Stimulated activated effector memory CD8-positive, alpha-beta T cell treated with anti-CD3 and anti-CD28 coated beads, Interleukin-12 subunit alpha, Interleukin-12 subunit beta, amount 100 ng/mL, for 72 hours (primary cell): ENCODE data around the gene ASTN2.

Experiments used
- ATAC-seq: fragments of 150-1000 bp; cut with Tn5 transposase; 2 replicates; pipeline ENCODE4 v1.10.0; 2021
- DNase-seq, 2 donors: peaks; one replicate each; pipeline ENCODE4 v3.0.0; 2021 to 2022; ENCODE audit warnings: low spot score in 2 of 2
- H3K27ac Mint-ChIP-seq: one replicate; pipeline ENCODE4 v1.8.0; 2022; ENCODE audit warnings: mild to moderate bottlenecking, mixed read lengths
- H3K36me3 Mint-ChIP-seq: one replicate; pipeline ENCODE4 v1.8.0; 2022; ENCODE audit warnings: mild to moderate bottlenecking, mixed read lengths
- H3K4me1 Mint-ChIP-seq: one replicate; pipeline ENCODE4 v1.8.0; 2022; ENCODE audit warnings: mixed read lengths
- H3K4me3 Mint-ChIP-seq: one replicate; pipeline ENCODE4 v1.8.0; 2022; ENCODE audit warnings: mild to moderate bottlenecking, mixed read lengths
- H3K9me3 Mint-ChIP-seq: one replicate; pipeline ENCODE4 v1.8.0; 2022; ENCODE audit warnings: mixed read lengths

The ASTN2 gene

GRCh38 chr9:116796669-116797068 lies 618.2 kb downstream of the ASTN2 start:
- no peak for DNase-seq
- peaks cover 3% of the 10 kb centered on the region for H3K9me3 Mint-ChIP-seq
- no peak overlapping the region for H3K27ac Mint-ChIP-seq

GRCh38 chr9:116795821-116796220 lies 619.0 kb downstream of the ASTN2 start:
- Mint-ChIP-seq H3K9me3 (peaks cover under 1% of the 10 kb centered on the region), H3K36me3 (no peaks in the 10 kb centered on the region), H3K4me1 (no peaks in the 10 kb centered on the region), H3K4me3 (no peak overlapping the region), H3K27ac (no peak overlapping the region)
- ATAC-seq (no peak), DNase-seq (no peak)

More at GRCh38 chr9:116796669-116797068, 618.2 kb downstream of the ASTN2 start:
- Mint-ChIP-seq H3K36me3 (no peaks in the 10 kb centered on the region), H3K4me1 (no peaks in the 10 kb centered on the region), H3K4me3 (no peak overlapping the region)
- no peak for ATAC-seq

DNA sequence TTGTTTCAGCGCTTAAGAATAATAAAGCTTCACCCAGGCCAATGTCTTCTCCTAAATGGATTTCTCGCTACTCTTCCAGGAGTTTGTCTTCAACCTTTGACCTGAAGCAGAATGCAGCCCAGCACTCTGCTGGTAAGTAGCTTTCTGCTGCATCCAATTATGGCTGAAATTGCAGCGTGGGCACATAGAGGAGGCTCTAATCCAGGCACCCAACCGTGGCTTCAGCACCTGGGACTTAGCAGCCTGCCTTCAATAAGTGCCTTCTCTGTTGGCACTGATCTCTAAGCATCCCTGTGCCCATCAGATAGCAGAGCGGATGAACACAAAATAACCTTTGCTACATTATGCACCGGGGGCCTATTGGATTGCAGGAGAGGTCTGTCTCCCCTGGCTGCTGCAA lies 622.6 kb downstream of the ASTN2 start:
- H3K9me3 Mint-ChIP-seq, result no peaks in the 10 kb centered on the region
- ATAC-seq (no peak), DNase-seq (no peak)
- no peaks in the 10 kb centered on the region for H3K4me1 Mint-ChIP-seq
- H3K36me3 Mint-ChIP-seq, result no peaks in the 10 kb centered on the region
- no peak overlapping the region for H3K4me3 Mint-ChIP-seq
- no peak overlapping the region for H3K27ac Mint-ChIP-seq

DNA sequence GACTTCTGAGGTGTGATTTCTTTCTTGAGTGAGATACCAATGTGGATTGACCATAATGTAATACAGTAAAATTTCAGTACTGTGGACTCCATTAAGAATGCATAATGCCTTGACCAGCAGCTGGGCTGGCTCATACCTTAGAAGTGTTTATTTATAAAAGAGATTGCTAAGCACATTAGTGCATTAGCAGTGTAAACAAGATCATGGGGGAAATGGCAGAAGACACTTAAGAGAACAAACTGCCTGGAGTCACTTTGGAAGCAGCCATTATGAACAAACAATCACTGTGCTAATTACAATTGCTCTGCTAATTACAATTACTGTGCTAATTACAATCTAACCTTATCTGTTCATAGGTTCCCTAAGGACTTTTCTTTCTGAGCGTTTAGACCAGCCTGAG lies 623.5 kb downstream of the ASTN2 start:
- Mint-ChIP-seq H3K27ac (no peak overlapping the region), H3K4me1 (no peaks in the 10 kb centered on the region), H3K36me3 (no peaks in the 10 kb centered on the region), H3K9me3 (no peaks in the 10 kb centered on the region), H3K4me3 (no peak overlapping the region)
- DNase-seq, result no peak
- ATAC-seq, result no peak

GRCh38 chr9:116789081-116789480 lies 625.8 kb downstream of the ASTN2 start:
- no peaks in the 10 kb centered on the region for H3K9me3 Mint-ChIP-seq

GRCh38 chr9:116786737-116787136 lies 628.1 kb downstream of the ASTN2 start:
- DNase-seq (no peak), ATAC-seq (no peak)
- H3K27ac Mint-ChIP-seq, result no peak overlapping the region
- H3K9me3 Mint-ChIP-seq, result no peaks in the 10 kb centered on the region
- no peaks in the 10 kb centered on the region for H3K4me1 Mint-ChIP-seq
- no peak overlapping the region for H3K4me3 Mint-ChIP-seq
- no peaks in the 10 kb centered on the region for H3K36me3 Mint-ChIP-seq

More at GRCh38 chr9:116789081-116789480, 625.8 kb downstream of the ASTN2 start:
- H3K4me3 Mint-ChIP-seq, result no peak overlapping the region
- no peak overlapping the region for H3K27ac Mint-ChIP-seq
- no peaks in the 10 kb centered on the region for H3K36me3 Mint-ChIP-seq
- ATAC-seq (no peak), DNase-seq (no peak)
- H3K4me1 Mint-ChIP-seq, result no peaks in the 10 kb centered on the region

GRCh38 chr9:116777116-116777515 lies 637.7 kb downstream of the ASTN2 start:
- no peak for DNase-seq
- ATAC-seq, result no peak
- H3K4me1 Mint-ChIP-seq, result no peaks in the 10 kb centered on the region
- no peak overlapping the region for H3K27ac Mint-ChIP-seq
- H3K9me3 Mint-ChIP-seq, result peaks cover 5% of the 10 kb centered on the region
- H3K4me3 Mint-ChIP-seq, result no peak overlapping the region
- H3K36me3 Mint-ChIP-seq, result no peaks in the 10 kb centered on the region

DNA sequence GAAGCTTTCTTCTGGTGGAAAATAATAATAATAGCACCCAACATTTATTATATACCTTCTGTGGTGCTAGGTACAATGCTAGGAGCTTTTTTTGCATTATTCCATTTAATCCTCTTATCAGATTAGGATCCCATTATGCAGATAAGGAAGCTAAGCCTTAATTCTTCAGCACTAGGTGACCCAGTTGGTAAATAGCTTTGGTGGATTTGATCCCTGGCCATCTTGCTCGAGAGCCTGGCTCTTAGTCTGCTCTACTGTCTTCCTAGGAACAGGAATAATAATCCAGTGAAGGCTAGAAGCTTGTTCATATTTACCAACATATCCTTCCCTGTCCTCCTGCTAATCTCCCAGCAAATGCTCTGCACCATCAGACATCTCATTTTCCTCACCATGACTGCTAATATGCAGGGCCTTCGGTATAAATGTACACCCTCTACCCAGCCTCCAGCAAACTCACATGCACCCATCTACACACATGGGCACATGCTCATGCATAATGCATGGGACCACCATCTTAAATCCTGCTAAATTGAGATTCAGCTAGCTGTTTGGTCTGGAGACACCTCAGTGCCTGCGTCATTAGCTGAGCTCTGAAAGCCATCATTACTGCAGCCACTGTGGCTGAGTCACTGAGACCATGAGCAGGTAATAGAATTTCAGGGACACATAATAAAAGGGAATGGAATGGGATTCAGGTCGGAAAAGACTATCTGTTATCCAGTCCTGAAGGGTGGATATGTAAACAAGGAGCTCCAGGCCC lies 640.3 kb downstream of the ASTN2 start:
- no peak for DNase-seq
- Mint-ChIP-seq H3K36me3 (no peaks in the 10 kb centered on the region), H3K27ac (no peak overlapping the region), H3K4me1 (no peaks in the 10 kb centered on the region), H3K9me3 (peaks cover 3% of the 10 kb centered on the region), H3K4me3 (no peak overlapping the region)
- no peak for ATAC-seq

DNA sequence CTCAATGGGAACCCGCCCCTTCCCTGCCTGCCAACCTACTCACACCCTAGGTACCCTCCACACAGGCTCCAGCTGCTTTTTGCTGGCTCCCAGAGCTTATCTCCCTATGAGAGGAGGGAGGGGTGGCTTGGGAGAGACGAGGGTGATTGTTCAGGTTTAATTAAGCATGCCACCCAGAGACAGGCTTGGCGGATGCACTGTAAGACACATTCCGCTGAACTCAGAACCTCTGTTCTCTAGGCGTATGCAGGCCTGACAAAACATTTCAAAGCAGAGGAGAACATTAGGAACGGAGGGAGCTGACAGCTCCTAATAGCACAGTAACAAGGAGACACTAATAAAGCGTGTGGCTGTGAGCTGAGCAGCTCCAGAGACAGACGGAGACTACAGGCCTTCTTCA lies 647.6 kb downstream of the ASTN2 start:
- DNase-seq, result no peak
- H3K27ac Mint-ChIP-seq, result no peak overlapping the region
- no peak overlapping the region for H3K4me3 Mint-ChIP-seq
- H3K9me3 Mint-ChIP-seq, result no peaks in the 10 kb centered on the region
- no peaks in the 10 kb centered on the region for H3K36me3 Mint-ChIP-seq
- no peak for ATAC-seq
- H3K4me1 Mint-ChIP-seq, result no peaks in the 10 kb centered on the region

DNA sequence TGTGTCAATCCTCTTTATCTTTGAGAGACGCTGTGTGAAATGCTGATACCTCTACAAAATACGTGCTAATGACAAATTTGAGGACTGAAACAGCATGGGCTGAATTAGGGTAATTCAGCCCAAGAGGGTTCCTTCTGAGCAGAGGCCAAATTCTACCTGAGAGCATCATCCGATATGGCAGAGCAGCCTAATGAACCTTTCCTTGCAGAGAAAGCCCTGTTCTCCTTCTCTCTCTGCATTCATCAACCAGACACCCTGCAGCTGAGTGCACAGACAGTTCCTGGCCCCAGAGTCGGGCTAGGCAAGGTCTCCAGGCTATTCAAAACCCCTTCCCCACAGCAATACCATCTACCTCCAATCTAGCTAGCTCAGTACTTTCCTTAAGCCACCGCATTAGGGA lies 649.8 kb downstream of the ASTN2 start:
- Mint-ChIP-seq H3K4me1 (no peaks in the 10 kb centered on the region), H3K36me3 (no peaks in the 10 kb centered on the region), H3K27ac (no peak overlapping the region), H3K9me3 (no peaks in the 10 kb centered on the region), H3K4me3 (no peak overlapping the region)
- DNase-seq, result no peak
- ATAC-seq, result no peak

GRCh38 chr9:116763770-116764169 lies 651.1 kb downstream of the ASTN2 start:
- ATAC-seq (no peak), DNase-seq (no peak)
- Mint-ChIP-seq H3K9me3 (no peaks in the 10 kb centered on the region), H3K36me3 (no peaks in the 10 kb centered on the region), H3K4me1 (no peaks in the 10 kb centered on the region), H3K27ac (no peak overlapping the region), H3K4me3 (no peak overlapping the region)

DNA sequence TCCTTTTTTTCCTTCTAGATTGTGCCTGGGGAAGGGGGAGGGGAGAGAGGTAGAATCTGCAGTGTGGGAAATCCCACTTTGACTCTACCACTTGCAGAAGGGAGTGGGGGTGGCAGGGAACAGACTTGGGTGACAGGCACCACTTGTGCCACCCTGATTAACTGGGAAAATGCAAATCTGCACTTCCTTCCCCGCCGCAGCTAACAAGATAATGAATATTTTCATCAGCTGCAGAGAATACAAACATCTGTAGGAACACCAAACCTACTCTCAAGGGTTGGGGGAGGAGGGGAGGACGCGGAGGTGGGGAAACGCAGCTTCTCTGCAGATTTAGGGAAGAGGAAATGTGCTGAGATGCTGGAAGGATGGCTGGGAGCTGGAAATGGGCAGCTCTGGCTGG lies 654.2 kb downstream of the ASTN2 start:
- ATAC-seq (no peak), DNase-seq (no peak)
- Mint-ChIP-seq H3K4me3 (no peak overlapping the region), H3K4me1 (no peaks in the 10 kb centered on the region), H3K36me3 (no peaks in the 10 kb centered on the region), H3K9me3 (peaks cover under 1% of the 10 kb centered on the region), H3K27ac (no peak overlapping the region)

DNA sequence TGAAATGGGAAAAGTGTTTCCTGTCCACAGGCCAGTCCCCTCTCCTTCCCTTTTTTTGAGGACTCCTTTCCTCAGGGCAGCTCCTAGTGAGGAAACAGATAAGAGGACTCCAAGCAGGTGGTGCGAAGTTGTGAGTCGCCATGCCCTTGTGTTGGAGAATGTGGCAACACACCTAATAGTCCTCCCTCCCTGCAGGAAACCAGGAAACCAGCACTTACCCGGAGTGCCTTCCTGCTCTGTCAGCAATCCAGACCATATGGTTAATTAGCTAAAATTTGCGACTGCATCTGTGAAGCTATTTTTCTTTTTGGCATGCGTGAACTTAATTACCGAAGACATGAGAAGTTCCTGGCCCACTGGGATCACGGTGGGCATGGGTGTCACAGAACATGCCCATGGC lies 657.8 kb downstream of the ASTN2 start:
- Mint-ChIP-seq H3K4me3 (no peak overlapping the region), H3K9me3 (peaks cover 3% of the 10 kb centered on the region), H3K36me3 (no peaks in the 10 kb centered on the region), H3K4me1 (no peaks in the 10 kb centered on the region), H3K27ac (no peak overlapping the region)
- DNase-seq (no peak), ATAC-seq (no peak)

DNA sequence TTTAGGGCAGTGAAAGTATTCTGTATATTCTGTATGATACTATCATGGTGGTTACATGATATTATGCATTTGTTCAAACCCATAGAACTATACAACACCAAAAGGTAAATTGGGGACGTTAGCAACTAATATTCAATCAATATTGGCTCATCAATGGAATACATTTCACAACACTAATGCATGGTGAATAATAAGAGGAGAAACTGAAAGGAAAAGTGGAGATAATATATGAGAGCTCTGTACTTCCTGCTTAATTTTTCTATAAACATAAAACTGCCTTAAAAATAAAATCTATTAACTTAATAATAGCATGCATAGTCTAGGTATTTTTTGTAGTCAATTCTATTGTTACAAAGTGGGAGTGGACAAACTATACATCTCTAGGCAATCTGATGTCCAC lies 661.5 kb downstream of the ASTN2 start:
- H3K9me3 Mint-ChIP-seq, result peaks cover 3% of the 10 kb centered on the region
- no peaks in the 10 kb centered on the region for H3K4me1 Mint-ChIP-seq
- H3K4me3 Mint-ChIP-seq, result no peak overlapping the region
- ATAC-seq, result no peak
- H3K36me3 Mint-ChIP-seq, result no peaks in the 10 kb centered on the region
- H3K27ac Mint-ChIP-seq, result no peak overlapping the region
- DNase-seq, result no peak

DNA sequence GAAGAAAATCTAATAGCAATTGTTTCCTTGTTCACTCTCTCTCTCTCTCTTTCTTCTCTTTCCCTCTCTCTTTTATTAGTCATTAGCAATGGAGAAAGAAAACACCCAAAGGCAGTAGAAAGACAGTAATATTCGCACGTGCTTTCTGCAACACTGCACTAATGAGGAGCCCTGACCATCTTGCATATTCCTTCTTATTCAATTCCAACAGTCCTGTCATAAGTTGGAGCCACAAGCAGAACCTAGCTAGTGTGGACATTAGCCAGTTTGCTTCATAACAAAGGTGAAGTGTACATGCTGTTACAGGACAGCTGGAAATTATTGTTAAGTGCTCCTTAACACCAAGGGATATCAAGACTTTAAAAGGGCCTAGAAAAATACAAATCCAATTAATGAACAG lies 664.3 kb downstream of the ASTN2 start:
- H3K36me3 Mint-ChIP-seq, result no peaks in the 10 kb centered on the region
- H3K4me1 Mint-ChIP-seq, result no peaks in the 10 kb centered on the region
- ATAC-seq (no peak), DNase-seq (no peak)
- H3K4me3 Mint-ChIP-seq, result no peak overlapping the region
- H3K27ac Mint-ChIP-seq, result no peak overlapping the region
- peaks cover under 1% of the 10 kb centered on the region for H3K9me3 Mint-ChIP-seq

GRCh38 chr9:116749772-116750171 lies 665.1 kb downstream of the ASTN2 start:
- H3K9me3 Mint-ChIP-seq, result no peaks in the 10 kb centered on the region
- no peak overlapping the region for H3K27ac Mint-ChIP-seq
- ATAC-seq, result no peak
- DNase-seq, result no peak
- H3K36me3 Mint-ChIP-seq, result no peaks in the 10 kb centered on the region
- no peaks in the 10 kb centered on the region for H3K4me1 Mint-ChIP-seq
- no peak overlapping the region for H3K4me3 Mint-ChIP-seq

- H3K4me1 Mint-ChIP-seq, result no peaks in the 10 kb centered on the region
- H3K27ac Mint-ChIP-seq, result no peak overlapping the region
- ATAC-seq (no peak), DNase-seq (no peak)
- H3K9me3 Mint-ChIP-seq, result no peaks in the 10 kb centered on the region
- H3K36me3 Mint-ChIP-seq, result no peaks in the 10 kb centered on the region
- no peak overlapping the region for H3K4me3 Mint-ChIP-seq
These were observed 665.7 kb downstream of the ASTN2 start for GRCh38 chr9:116749176-116749575.
